VCaP (cell line): Measurements from ENCODE around the gene SPINT2.

Experiments
- H3K27ac ChIP-seq: fragments of 450-650 bp; 2 replicates; pipeline ENCODE4 v1.5.1; 2017
- TF ChIP-seq, protein P1 (sequence below): fragments of 450-650 bp; conservative IDR thresholded peaks from 2 replicates; pipeline ENCODE4 v1.5.1; 2017; ENCODE audit warnings: mild to moderate bottlenecking, moderate library complexity

SPINT2 gene, protein sequence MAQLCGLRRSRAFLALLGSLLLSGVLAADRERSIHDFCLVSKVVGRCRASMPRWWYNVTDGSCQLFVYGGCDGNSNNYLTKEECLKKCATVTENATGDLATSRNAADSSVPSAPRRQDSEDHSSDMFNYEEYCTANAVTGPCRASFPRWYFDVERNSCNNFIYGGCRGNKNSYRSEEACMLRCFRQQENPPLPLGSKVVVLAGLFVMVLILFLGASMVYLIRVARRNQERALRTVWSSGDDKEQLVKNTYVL

DNA sequence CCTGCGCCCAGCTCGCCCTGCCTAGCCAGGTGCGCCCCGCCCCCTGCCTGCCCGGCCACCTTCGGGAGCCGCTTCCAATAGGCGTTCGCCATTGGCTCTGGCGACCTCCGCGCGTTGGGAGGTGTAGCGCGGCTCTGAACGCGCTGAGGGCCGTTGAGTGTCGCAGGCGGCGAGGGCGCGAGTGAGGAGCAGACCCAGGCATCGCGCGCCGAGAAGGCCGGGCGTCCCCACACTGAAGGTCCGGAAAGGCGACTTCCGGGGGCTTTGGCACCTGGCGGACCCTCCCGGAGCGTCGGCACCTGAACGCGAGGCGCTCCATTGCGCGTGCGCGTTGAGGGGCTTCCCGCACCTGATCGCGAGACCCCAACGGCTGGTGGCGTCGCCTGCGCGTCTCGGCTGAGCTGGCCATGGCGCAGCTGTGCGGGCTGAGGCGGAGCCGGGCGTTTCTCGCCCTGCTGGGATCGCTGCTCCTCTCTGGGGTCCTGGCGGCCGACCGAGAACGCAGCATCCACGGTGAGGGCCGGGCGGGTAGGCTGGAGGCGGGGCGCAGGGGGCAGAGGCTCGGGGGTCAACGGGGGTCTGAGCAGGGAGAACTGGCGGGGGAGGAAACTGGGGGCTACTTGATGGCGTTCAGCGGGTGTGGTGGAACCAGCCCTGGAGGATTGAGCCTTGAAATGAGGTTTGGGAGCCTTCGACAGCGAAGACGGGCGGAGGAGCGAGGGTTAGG lies at the start of gene SPINT2:
TSS of gene SPINT2 (plus strand) at position 88 of the 727 bp plus-strand sequence. CDS start at position 408, 320 bp downstream.
- TF ChIP-seq, protein P1, sequence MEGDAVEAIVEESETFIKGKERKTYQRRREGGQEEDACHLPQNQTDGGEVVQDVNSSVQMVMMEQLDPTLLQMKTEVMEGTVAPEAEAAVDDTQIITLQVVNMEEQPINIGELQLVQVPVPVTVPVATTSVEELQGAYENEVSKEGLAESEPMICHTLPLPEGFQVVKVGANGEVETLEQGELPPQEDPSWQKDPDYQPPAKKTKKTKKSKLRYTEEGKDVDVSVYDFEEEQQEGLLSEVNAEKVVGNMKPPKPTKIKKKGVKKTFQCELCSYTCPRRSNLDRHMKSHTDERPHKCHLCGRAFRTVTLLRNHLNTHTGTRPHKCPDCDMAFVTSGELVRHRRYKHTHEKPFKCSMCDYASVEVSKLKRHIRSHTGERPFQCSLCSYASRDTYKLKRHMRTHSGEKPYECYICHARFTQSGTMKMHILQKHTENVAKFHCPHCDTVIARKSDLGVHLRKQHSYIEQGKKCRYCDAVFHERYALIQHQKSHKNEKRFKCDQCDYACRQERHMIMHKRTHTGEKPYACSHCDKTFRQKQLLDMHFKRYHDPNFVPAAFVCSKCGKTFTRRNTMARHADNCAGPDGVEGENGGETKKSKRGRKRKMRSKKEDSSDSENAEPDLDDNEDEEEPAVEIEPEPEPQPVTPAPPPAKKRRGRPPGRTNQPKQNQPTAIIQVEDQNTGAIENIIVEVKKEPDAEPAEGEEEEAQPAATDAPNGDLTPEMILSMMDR, result no peak
- peak within 1 kb of the TSS; percentile 98 for H3K27ac ChIP-seq

DNA sequence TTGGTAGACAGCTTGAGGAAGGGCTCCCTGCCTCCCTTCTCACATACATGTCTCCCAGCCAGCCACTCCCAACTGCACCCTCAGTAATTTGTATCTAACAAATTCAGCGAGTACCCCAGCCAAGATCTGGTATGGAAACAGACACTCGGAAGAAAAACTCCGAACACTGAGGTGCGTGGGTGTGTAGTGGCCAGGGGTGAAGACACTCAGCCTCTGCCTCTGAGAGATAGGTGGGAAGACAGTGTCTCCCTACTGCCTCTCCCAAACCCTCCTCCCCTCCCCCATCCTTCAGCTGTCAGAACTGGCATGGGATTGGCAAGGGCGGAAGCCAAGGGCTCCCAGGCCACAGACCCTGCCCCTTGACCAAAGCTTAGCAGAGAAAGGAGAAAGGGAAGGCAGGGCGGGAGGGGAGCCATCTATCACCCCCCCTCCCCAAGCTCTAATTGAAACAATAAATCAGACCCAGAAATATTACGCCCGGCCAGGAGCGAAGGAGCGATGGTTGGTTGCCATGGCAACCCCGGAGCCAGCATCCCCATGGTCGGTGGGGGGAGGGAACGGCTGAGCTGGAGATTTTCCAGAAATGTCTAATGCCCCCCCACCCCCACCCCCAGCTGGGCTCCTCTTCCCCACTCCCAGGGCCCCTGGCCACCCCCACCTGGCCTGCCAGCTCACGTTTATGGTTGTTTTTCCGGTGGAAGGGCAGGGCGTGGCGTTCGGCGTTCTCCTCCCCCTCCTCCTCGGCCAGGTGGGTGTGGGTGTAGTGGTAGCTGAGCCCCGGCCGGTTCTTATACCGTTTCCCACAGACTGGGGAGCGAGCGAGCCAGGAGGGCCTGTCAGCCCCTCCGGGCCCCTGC lies 47.4 kb upstream of the SPINT2 start:
- H3K27ac ChIP-seq, result no peak overlapping the region
- TF ChIP-seq, protein P1, result no peak

DNA sequence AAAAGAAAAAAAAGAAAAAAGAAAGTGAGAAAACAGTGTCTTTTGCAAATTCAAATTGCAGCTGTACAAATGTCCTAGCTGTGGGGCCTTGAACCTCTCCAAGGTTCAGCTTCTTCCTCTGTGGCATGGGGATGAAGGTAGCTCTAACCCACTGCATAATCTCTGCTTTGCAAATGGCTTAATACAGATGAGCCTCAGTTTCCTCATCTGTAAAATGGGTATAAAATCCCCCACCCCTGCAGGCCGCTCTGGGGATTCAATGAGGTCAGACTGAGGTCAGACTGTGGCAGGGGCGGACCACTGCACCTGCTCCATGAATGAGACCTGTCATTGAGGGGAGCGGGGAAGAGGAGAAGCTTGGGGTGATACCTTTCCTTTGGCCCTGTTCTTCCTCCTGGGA lies 46.2 kb upstream of the SPINT2 start:
- TF ChIP-seq, protein P1, result no peak
- H3K27ac ChIP-seq, result no peak overlapping the region

DNA sequence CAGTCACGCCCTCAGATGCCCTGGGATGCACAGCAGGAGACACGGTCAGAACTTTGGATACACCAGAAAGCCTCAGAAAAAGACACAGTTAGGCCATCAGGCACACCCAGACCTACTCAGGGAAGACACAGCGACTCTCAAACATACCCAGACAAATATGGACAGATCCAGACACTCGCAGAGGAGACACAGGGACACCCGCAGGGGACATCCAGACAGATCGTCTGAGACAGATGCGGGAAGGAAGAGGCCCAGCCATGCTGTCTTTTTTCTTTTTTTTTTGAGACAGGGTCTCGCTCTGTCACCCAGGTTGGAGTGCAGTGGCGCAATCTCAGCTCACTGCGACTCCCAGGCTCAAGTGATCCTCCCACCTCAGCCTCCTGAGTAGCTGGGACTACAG lies 45.2 kb upstream of the SPINT2 start:
- no peak overlapping the region for H3K27ac ChIP-seq
- TF ChIP-seq, protein P1, result no peak

DNA sequence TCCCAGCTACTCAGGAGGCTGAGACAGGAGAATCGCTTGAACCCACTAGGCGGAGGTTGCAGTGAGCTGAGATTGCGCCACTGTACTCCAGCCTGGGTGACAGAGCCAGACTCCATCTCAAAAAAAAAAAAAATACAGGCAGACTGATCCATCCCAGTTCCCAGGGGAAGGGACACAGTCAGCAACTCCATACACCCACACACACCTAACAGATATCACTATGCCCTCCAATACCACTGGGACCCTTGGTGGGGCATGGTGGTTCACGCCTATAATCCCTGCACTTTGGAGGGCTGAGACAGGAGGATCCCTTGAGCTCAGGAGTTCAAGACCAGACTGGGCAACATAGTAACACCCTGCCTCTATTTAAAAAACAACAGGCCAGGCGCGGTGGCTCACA lies 43.0 kb upstream of the SPINT2 start:
- no peak overlapping the region for H3K27ac ChIP-seq
- TF ChIP-seq, protein P1, result no peak

DNA sequence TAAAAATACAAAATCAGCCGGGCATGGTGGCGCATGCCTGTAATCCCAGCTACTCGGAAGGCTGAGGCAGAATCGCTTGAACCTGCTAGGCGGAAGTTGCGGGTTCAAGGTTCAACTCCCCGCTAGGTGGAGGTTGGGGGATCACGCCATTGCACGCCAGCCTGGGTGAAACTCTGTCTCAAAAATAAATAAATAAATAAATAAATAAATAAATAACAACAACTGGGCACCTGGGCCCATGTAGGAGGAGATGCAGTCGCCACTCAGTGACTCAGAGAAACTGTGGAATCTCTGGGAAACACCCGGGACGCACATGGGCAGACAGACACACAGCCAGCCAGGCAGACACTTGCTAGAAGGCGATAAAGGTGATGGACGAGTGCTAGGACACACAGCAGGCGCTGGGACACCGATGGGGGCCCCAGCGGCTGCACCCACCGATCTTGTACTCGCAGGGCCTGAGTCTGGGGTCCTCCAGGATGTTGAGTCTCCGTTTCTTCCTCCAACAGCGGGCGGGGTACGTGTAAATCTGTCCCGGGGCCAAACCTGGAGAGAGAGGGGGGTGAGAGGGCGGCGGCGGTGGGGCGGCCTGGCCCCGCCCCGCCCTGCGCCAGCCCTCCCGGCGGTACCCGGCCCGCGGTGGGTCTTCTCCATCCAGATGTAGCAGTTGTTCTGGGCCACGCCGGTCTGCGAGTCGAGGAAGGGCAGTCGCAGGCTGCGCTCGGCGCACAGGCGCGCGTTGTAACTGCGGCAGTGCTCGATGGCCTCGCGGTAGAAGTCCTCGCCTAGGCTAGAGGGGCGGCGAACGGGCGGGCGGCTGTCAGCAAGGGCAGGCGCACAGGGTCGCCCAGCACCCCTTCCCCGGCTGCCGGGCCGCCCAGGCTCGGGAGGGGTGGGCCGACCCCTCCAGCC lies 42.2 kb upstream of the SPINT2 start:
- TF ChIP-seq, protein P1, result no peak
- H3K27ac ChIP-seq, result no peak overlapping the region
